Liver (tissue), 9 donors: ENCODE results near the gene CLIC1. TPM values are rescaled to one million over a fixed set of nuclear protein-coding genes. Genes with fewer than 3 reads are reported as not detected.

Experiments
- DNase-seq: peaks from one replicate; pipeline ENCODE4 v3.0.0-alpha.2; 2017; ENCODE audit warnings: low spot score
- H3K27ac ChIP-seq, 2 donors: one replicate each; pipeline ENCODE4 v1.7.0; 2013; ENCODE audit warnings: inconsistent platforms in 2 of 2, low read length in 2 of 2, control low read depth in 1 of 2, low read depth in 1 of 2, mild to moderate bottlenecking in 1 of 2
- H3K27me3 ChIP-seq, 4 donors: one replicate each; pipeline versions ENCODE4 v1.6.1 to v1.7.0; 2013; ENCODE audit warnings: low read length in 3 of 4, inconsistent platforms in 1 of 4, mild to moderate bottlenecking in 1 of 4, moderate library complexity in 1 of 4; ENCODE audit not compliant: control insufficient read depth in 4 of 4, insufficient read depth in 4 of 4
- H3K36me3 ChIP-seq, 4 donors: one replicate each; pipeline versions ENCODE4 v1.6.1 to v1.7.0; 2013; ENCODE audit warnings: low read length in 3 of 4, mild to moderate bottlenecking in 3 of 4, low read depth in 1 of 4, moderate library complexity in 1 of 4; ENCODE audit not compliant: control insufficient read depth in 4 of 4, insufficient read depth in 3 of 4
- H3K4me1 ChIP-seq, 4 donors: one replicate each; pipeline versions ENCODE4 v1.6.1 to v1.7.0; 2013; ENCODE audit warnings: low read length in 3 of 4, mild to moderate bottlenecking in 3 of 4, moderate library complexity in 1 of 4; ENCODE audit not compliant: control insufficient read depth in 4 of 4, insufficient read depth in 4 of 4
- H3K4me3 ChIP-seq, 3 donors: one replicate each; pipeline versions ENCODE4 v1.6.1 to v1.7.0; 2013; ENCODE audit warnings: low read length in 3 of 3, control low read depth in 1 of 3, low read depth in 1 of 3, mild to moderate bottlenecking in 1 of 3
- H3K9ac ChIP-seq, 2 donors: one replicate each; pipeline ENCODE4 v1.7.0; 2013; ENCODE audit warnings: low read length in 2 of 2, mild to moderate bottlenecking in 2 of 2, moderate library complexity in 2 of 2, control low read depth in 1 of 2, low read depth in 1 of 2
- H3K9me3 ChIP-seq, 4 donors: one replicate each; pipeline versions ENCODE4 v1.6.1 to v1.7.0; 2013; ENCODE audit warnings: low read length in 3 of 4; ENCODE audit not compliant: control insufficient read depth in 4 of 4
- EGR1 ChIP-seq, 2 donors: IDR thresholded peaks; 2 replicates each; pipeline ENCODE4 v1.6.1; 2016 to 2018; ENCODE audit warnings: antibody characterized with exemption in 2 of 2, low read depth in 2 of 2
- FOXA2 ChIP-seq: IDR thresholded peaks from 2 replicates; pipeline ENCODE4 v1.6.1; 2016; ENCODE audit warnings: antibody characterized with exemption
- GABPA ChIP-seq, 2 donors: IDR thresholded peaks in 1 of 2; conservative IDR thresholded peaks in 1 of 2; 2 replicates each; pipeline ENCODE4 v1.6.1; 2016; ENCODE audit warnings: antibody characterized with exemption in 2 of 2, mild to moderate bottlenecking in 1 of 2, moderate library complexity in 1 of 2
- HNF4A ChIP-seq, 2 donors: conservative IDR thresholded peaks; 2 replicates each; pipeline ENCODE4 v1.6.1; 2016; ENCODE audit warnings: antibody characterized with exemption in 2 of 2, mild to moderate bottlenecking in 2 of 2
- HNF4G ChIP-seq: IDR thresholded peaks from 2 replicates; pipeline ENCODE4 v1.6.1; 2016; ENCODE audit warnings: antibody characterized with exemption
- JUND ChIP-seq, 2 donors: IDR thresholded peaks; 2 replicates each; pipeline ENCODE4 v1.6.1; 2016; ENCODE audit warnings: antibody characterized with exemption in 2 of 2
- NR2F2 ChIP-seq: IDR thresholded peaks from 2 replicates; pipeline ENCODE4 v1.6.1; 2016; ENCODE audit warnings: antibody characterized with exemption
- RXRA ChIP-seq, 2 donors: IDR thresholded peaks; 2 replicates each; pipeline ENCODE4 v1.6.1; 2017 to 2018; ENCODE audit warnings: antibody characterized with exemption in 2 of 2, mild to moderate bottlenecking in 1 of 2
- TAF1 ChIP-seq: conservative IDR thresholded peaks from 2 replicates; pipeline ENCODE4 v1.6.1; 2016; ENCODE audit warnings: antibody characterized with exemption, mild to moderate bottlenecking
- YY1 ChIP-seq: IDR thresholded peaks from 2 replicates; pipeline ENCODE4 v1.6.1; 2016; ENCODE audit warnings: antibody characterized with exemption, mild to moderate bottlenecking
- WGBS: extraction: QIAGEN DNeasy Blood & Tissue Kit; methylation state at CpG from one replicate; pipeline ENCODE4 v1.1.7; 2013; 5-methylcytosine and 5-hydroxymethylcytosine counted together
- polyA plus RNA-seq, 2 donors: library from polyadenylated mRNA; stranded (reverse) in 1 of 2; unstranded in 1 of 2; fragments of 200-250 nt in 1 of 2; fragments of >200 nt in 1 of 2; fragmentation: Nextera tagmentation in 1 of 2; extraction: Ambion mirVana in 1 of 2; gene quantifications; one replicate each; pipeline versions ENCODE4 v1.2.1 to v1.2.3, GENCODE V29; 2013 to 2015
- total RNA-seq, 2 donors: library from RNA; depleted of rRNA; stranded (reverse); fragments of >200 nt; gene quantifications; one replicate each; pipeline ENCODE4 v1.2.3, GENCODE V29; 2014
- TF ChIP-seq, protein P1 (sequence below): IDR thresholded peaks from 2 replicates; pipeline ENCODE4 v1.6.1; 2016; ENCODE audit warnings: antibody characterized with exemption
- TF ChIP-seq, protein P2 (sequence below): fragments of 150-350 bp; IDR thresholded peaks from 2 replicates; pipeline ENCODE4 v1.5.1; 2017; ENCODE audit warnings: improper control_type of control experiment, low read depth, low read length; ENCODE audit not compliant: missing input control
- TF ChIP-seq, protein P3 (sequence below): IDR thresholded peaks from 2 replicates; pipeline ENCODE4 v1.6.1; 2016; ENCODE audit warnings: antibody characterized with exemption, mild to moderate bottlenecking
- TF ChIP-seq, protein P4 (sequence below): IDR thresholded peaks from 2 replicates; pipeline ENCODE4 v1.6.1; 2016; ENCODE audit warnings: antibody characterized with exemption
- TF ChIP-seq, protein P5 (sequence below): IDR thresholded peaks from 2 replicates; pipeline ENCODE4 v1.6.1; 2016; ENCODE audit warnings: antibody characterized with exemption
- donor health status: healthy.
- donor health status: healthy.
- donor health status: healthy.
- donor health status: healthy.
- donor health status: healthy.

Gene CLIC1
- total and polyA plus RNA-seq, 4 donors = 56.5 to 124 (median 64.5) TPM

DNA sequence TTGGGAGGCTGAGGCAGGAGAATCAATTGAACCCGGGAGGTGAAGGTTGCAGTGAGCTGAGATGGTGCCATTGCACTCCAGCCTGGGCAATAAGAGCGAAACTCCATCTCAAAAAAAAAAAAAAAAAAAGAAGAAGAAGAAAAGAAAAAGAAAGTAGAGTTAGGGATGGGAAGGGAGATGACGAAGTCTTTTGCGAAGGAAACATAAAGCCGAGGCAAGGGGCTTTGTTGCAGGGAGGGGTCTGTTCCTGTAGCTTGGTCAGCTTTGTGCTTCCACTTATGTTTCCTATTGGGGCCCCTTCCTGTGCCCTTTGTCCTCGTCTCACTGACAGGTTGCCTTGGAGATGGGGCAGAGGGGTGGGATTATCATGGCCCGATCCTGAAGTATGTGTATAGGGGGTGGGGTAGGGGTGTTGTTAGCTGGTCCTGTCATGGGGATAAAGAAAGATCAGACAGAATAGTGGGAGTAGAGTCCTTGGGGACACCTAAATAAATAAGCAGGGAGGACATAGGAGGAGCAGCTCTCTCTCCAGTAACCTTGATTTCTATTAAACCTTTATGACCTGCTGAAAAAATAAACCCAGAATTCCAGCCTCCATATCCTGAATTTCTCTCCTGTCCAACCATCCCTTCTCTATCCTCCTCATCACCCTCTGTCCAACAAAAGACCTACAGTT, 1.1 kb upstream of the CLIC1 start:
- peak overlapping the region; percentile 90 to 96 for H3K27ac ChIP-seq
- no peaks in the 10 kb centered on the region for H3K9me3 ChIP-seq
- TF ChIP-seq, protein P1, sequence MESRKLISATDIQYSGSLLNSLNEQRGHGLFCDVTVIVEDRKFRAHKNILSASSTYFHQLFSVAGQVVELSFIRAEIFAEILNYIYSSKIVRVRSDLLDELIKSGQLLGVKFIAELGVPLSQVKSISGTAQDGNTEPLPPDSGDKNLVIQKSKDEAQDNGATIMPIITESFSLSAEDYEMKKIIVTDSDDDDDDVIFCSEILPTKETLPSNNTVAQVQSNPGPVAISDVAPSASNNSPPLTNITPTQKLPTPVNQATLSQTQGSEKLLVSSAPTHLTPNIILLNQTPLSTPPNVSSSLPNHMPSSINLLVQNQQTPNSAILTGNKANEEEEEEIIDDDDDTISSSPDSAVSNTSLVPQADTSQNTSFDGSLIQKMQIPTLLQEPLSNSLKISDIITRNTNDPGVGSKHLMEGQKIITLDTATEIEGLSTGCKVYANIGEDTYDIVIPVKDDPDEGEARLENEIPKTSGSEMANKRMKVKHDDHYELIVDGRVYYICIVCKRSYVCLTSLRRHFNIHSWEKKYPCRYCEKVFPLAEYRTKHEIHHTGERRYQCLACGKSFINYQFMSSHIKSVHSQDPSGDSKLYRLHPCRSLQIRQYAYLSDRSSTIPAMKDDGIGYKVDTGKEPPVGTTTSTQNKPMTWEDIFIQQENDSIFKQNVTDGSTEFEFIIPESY = peak; percentile 25
- TF ChIP-seq HNF4A (conservative IDR thresholded peaks at IDR 0.05) = peak in 1 of 2 donors; percentile 12
- TF ChIP-seq, protein P2, sequence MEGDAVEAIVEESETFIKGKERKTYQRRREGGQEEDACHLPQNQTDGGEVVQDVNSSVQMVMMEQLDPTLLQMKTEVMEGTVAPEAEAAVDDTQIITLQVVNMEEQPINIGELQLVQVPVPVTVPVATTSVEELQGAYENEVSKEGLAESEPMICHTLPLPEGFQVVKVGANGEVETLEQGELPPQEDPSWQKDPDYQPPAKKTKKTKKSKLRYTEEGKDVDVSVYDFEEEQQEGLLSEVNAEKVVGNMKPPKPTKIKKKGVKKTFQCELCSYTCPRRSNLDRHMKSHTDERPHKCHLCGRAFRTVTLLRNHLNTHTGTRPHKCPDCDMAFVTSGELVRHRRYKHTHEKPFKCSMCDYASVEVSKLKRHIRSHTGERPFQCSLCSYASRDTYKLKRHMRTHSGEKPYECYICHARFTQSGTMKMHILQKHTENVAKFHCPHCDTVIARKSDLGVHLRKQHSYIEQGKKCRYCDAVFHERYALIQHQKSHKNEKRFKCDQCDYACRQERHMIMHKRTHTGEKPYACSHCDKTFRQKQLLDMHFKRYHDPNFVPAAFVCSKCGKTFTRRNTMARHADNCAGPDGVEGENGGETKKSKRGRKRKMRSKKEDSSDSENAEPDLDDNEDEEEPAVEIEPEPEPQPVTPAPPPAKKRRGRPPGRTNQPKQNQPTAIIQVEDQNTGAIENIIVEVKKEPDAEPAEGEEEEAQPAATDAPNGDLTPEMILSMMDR = no peak
- H3K36me3 ChIP-seq = peaks cover 3 to 11% (median 10%) of the 10 kb centered on the region in 4 donors
- H3K9ac ChIP-seq = peak overlapping the region in 1 of 2 donors; percentile 74
- no peak overlapping the region for H3K4me3 ChIP-seq
- no peaks in the 10 kb centered on the region for H3K27me3 ChIP-seq
- 46% methylated on average over 7 of the region's 7 CpGs for WGBS
- peak; percentile 68 for DNase-seq
- peaks cover 22 to 60% (median 46%) of the 10 kb centered on the region in 4 donors for H3K4me1 ChIP-seq

DNA sequence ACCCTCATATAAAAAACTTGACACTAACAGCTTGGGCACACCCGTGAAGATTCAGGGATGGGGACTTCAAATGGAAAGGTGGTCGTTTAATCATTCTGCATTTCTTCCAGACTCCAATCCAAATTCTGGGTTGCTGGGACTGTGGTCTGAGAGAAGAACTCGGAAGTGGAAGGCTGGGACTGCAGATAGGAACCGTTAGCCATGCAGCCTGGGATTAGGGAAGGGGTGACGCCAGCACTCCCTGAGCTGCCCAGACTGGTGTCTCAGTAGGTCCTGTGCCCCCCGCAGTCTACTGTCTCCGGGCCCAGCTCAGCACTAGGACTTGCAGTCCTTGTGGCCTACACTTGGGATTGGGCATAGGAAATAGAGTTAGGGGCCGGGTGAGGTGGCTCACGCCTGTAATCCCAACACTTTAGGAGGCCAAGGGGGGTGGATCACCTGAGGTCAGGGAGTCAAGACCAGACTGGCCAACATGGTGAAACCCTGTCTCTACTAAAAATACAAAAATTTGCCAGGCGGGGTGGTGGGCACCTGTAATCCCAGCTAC, 511 bp upstream of the CLIC1 start:
- Histone ChIP-seq H3K4me1 (peaks cover 22 to 63% (median 47%) of the 10 kb centered on the region in 4 donors), H3K27me3 (no peaks in the 10 kb centered on the region), H3K9me3 (no peaks in the 10 kb centered on the region), H3K27ac (peak overlapping the region; percentile 90 to 96), H3K9ac (peak overlapping the region in 1 of 2 donors; percentile 98), H3K36me3 (peaks cover 4 to 17% (median 16%) of the 10 kb centered on the region in 4 donors), H3K4me3 (peak overlapping the region; percentile 53 to 84 (median 80))
- no peak for DNase-seq
- TF ChIP-seq RXRA (IDR thresholded peaks at IDR 0.05) (no peak), FOXA2 (no peak), JUND (IDR thresholded peaks at IDR 0.05) (no peak), EGR1 (IDR thresholded peaks at IDR 0.05; ENCODE audit: low read depth in 2 of 2) (no peak), HNF4G (no peak), YY1 (no peak), TAF1 (no peak), NR2F2 (no peak), HNF4A (conservative IDR thresholded peaks at IDR 0.05) (no peak), GABPA (IDR thresholded peaks at IDR 0.05 in 1 of 2, conservative IDR thresholded peaks at IDR 0.05 in 1 of 2) (no peak)
- TF ChIP-seq, protein P2 = no peak
- TF ChIP-seq, protein P1 = no peak
- TF ChIP-seq, protein P3, sequence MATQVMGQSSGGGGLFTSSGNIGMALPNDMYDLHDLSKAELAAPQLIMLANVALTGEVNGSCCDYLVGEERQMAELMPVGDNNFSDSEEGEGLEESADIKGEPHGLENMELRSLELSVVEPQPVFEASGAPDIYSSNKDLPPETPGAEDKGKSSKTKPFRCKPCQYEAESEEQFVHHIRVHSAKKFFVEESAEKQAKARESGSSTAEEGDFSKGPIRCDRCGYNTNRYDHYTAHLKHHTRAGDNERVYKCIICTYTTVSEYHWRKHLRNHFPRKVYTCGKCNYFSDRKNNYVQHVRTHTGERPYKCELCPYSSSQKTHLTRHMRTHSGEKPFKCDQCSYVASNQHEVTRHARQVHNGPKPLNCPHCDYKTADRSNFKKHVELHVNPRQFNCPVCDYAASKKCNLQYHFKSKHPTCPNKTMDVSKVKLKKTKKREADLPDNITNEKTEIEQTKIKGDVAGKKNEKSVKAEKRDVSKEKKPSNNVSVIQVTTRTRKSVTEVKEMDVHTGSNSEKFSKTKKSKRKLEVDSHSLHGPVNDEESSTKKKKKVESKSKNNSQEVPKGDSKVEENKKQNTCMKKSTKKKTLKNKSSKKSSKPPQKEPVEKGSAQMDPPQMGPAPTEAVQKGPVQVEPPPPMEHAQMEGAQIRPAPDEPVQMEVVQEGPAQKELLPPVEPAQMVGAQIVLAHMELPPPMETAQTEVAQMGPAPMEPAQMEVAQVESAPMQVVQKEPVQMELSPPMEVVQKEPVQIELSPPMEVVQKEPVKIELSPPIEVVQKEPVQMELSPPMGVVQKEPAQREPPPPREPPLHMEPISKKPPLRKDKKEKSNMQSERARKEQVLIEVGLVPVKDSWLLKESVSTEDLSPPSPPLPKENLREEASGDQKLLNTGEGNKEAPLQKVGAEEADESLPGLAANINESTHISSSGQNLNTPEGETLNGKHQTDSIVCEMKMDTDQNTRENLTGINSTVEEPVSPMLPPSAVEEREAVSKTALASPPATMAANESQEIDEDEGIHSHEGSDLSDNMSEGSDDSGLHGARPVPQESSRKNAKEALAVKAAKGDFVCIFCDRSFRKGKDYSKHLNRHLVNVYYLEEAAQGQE = no peak
- TF ChIP-seq, protein P4, sequence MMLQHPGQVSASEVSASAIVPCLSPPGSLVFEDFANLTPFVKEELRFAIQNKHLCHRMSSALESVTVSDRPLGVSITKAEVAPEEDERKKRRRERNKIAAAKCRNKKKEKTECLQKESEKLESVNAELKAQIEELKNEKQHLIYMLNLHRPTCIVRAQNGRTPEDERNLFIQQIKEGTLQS = no peak
- TF ChIP-seq, protein P5, sequence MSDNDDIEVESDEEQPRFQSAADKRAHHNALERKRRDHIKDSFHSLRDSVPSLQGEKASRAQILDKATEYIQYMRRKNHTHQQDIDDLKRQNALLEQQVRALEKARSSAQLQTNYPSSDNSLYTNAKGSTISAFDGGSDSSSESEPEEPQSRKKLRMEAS = no peak
- 51% methylated on average over 10 of the region's 10 CpGs for WGBS
